Dendritic cell treated with granulocyte-macrophage colony-stimulating factor and Interleukin-4, amounts not matched to agents 40 ng/mL and 50 ng/mL, for 4 days (primary cell): ENCODE results near the gene DLG5.
A peak's percentile ranks its signal among the peaks of the same experiment; 100 is the strongest.

ENCODE experiments used
- H3K27ac Mint-ChIP-seq: one replicate; pipeline ENCODE4 v1.8.0; 2022; ENCODE audit warnings: mild to moderate bottlenecking, mixed read lengths
- H3K27me3 Mint-ChIP-seq: one replicate; pipeline ENCODE4 v1.8.0; 2022; ENCODE audit warnings: mild to moderate bottlenecking, mixed read lengths
- H3K36me3 Mint-ChIP-seq: one replicate; pipeline ENCODE4 v1.8.0; 2022; ENCODE audit warnings: low read depth, mixed read lengths
- H3K4me1 Mint-ChIP-seq: one replicate; pipeline ENCODE4 v1.8.0; 2022; ENCODE audit warnings: low read depth, mixed read lengths
- H3K4me3 Mint-ChIP-seq: one replicate; pipeline ENCODE4 v1.8.0; 2022; ENCODE audit warnings: mild to moderate bottlenecking, moderate library complexity, mixed read lengths
- H3K9me3 Mint-ChIP-seq: one replicate; pipeline ENCODE4 v1.8.0; 2022; ENCODE audit warnings: mixed read lengths
- intact Hi-C: fragments of 100-400 bp; cut with micrococcal nuclease; formaldehyde crosslinking; loops from one replicate; pipeline ENCODE4 v1.15.0; 2022

The DLG5 gene

GRCh38 chr10:77835669-77836086 lies 90.9 kb downstream of the DLG5 start:
- H3K4me1 Mint-ChIP-seq = peaks cover 8% of the 10 kb centered on the region
- no peaks in the 10 kb centered on the region for H3K36me3 Mint-ChIP-seq
- H3K27me3 Mint-ChIP-seq = no peaks in the 10 kb centered on the region
- H3K4me3 Mint-ChIP-seq = no peak overlapping the region
- intact Hi-C loops = no loop called here
- no peaks in the 10 kb centered on the region for H3K9me3 Mint-ChIP-seq
- peak overlapping the region; percentile 81 for H3K27ac Mint-ChIP-seq

- H3K4me3 Mint-ChIP-seq = no peak overlapping the region
- H3K9me3 Mint-ChIP-seq = no peaks in the 10 kb centered on the region
- peaks cover 8% of the 10 kb centered on the region for H3K4me1 Mint-ChIP-seq
- H3K27me3 Mint-ChIP-seq = no peaks in the 10 kb centered on the region
- no peaks in the 10 kb centered on the region for H3K36me3 Mint-ChIP-seq
- intact Hi-C loops = no loop called here
- H3K27ac Mint-ChIP-seq = peak overlapping the region; percentile 81
Observed at GRCh38 chr10:77834943-77835668, 91.4 kb downstream of the DLG5 start.

GRCh38 chr10:77834540-77834939 lies 92.0 kb downstream of the DLG5 start:
- Mint-ChIP-seq H3K27me3 (no peaks in the 10 kb centered on the region), H3K4me3 (no peak overlapping the region), H3K36me3 (no peaks in the 10 kb centered on the region), H3K4me1 (peaks cover 8% of the 10 kb centered on the region), H3K9me3 (no peaks in the 10 kb centered on the region), H3K27ac (peak overlapping the region; percentile 81)
- intact Hi-C loops = no loop called here

- no peak overlapping the region for H3K4me3 Mint-ChIP-seq
- H3K36me3 Mint-ChIP-seq = no peaks in the 10 kb centered on the region
- no peaks in the 10 kb centered on the region for H3K9me3 Mint-ChIP-seq
- no peaks in the 10 kb centered on the region for H3K27me3 Mint-ChIP-seq
- intact Hi-C loops = no loop called here
- H3K4me1 Mint-ChIP-seq = peaks cover 8% of the 10 kb centered on the region
- H3K27ac Mint-ChIP-seq = peak overlapping the region; percentile 81
Observed at GRCh38 chr10:77833792-77834191, 92.8 kb downstream of the DLG5 start.

- peaks cover 8% of the 10 kb centered on the region for H3K4me1 Mint-ChIP-seq
- no peaks in the 10 kb centered on the region for H3K27me3 Mint-ChIP-seq
- H3K27ac Mint-ChIP-seq = no peak overlapping the region
- intact Hi-C loops = no loop called here
- no peak overlapping the region for H3K4me3 Mint-ChIP-seq
- H3K9me3 Mint-ChIP-seq = no peaks in the 10 kb centered on the region
- H3K36me3 Mint-ChIP-seq = no peaks in the 10 kb centered on the region
Observed at GRCh38 chr10:77833225-77833624, 93.3 kb downstream of the DLG5 start.

GRCh38 chr10:77832238-77832637 lies 94.3 kb downstream of the DLG5 start:
- peaks cover 8% of the 10 kb centered on the region for H3K4me1 Mint-ChIP-seq
- intact Hi-C loops = no loop called here
- no peaks in the 10 kb centered on the region for H3K9me3 Mint-ChIP-seq
- H3K4me3 Mint-ChIP-seq = no peak overlapping the region
- H3K27ac Mint-ChIP-seq = no peak overlapping the region
- no peaks in the 10 kb centered on the region for H3K27me3 Mint-ChIP-seq
- no peaks in the 10 kb centered on the region for H3K36me3 Mint-ChIP-seq

- Mint-ChIP-seq H3K27me3 (no peaks in the 10 kb centered on the region), H3K9me3 (no peaks in the 10 kb centered on the region), H3K36me3 (no peaks in the 10 kb centered on the region), H3K4me3 (no peak overlapping the region), H3K4me1 (no peaks in the 10 kb centered on the region), H3K27ac (no peak overlapping the region)
- intact Hi-C loops = no loop called here
Observed at GRCh38 chr10:77829356-77829755, 97.2 kb downstream of the DLG5 start.

GRCh38 chr10:77828377-77828776 lies 98.2 kb downstream of the DLG5 start:
- Mint-ChIP-seq H3K27ac (no peak overlapping the region), H3K9me3 (no peaks in the 10 kb centered on the region), H3K4me3 (no peak overlapping the region), H3K4me1 (no peaks in the 10 kb centered on the region), H3K36me3 (no peaks in the 10 kb centered on the region), H3K27me3 (no peaks in the 10 kb centered on the region)
- intact Hi-C loops = no loop called here

GRCh38 chr10:77827366-77827765 lies 99.2 kb downstream of the DLG5 start:
- intact Hi-C loops = no loop called here
- no peaks in the 10 kb centered on the region for H3K9me3 Mint-ChIP-seq
- H3K4me1 Mint-ChIP-seq = no peaks in the 10 kb centered on the region
- no peak overlapping the region for H3K27ac Mint-ChIP-seq
- H3K4me3 Mint-ChIP-seq = no peak overlapping the region
- H3K27me3 Mint-ChIP-seq = no peaks in the 10 kb centered on the region
- no peaks in the 10 kb centered on the region for H3K36me3 Mint-ChIP-seq

GRCh38 chr10:77825965-77826364 lies 100.6 kb downstream of the DLG5 start:
- Mint-ChIP-seq H3K9me3 (no peaks in the 10 kb centered on the region), H3K36me3 (no peaks in the 10 kb centered on the region), H3K27me3 (no peaks in the 10 kb centered on the region), H3K27ac (no peak overlapping the region), H3K4me3 (no peak overlapping the region), H3K4me1 (no peaks in the 10 kb centered on the region)
- intact Hi-C loops = no loop called here

- Mint-ChIP-seq H3K9me3 (no peaks in the 10 kb centered on the region), H3K36me3 (no peaks in the 10 kb centered on the region), H3K4me1 (no peaks in the 10 kb centered on the region), H3K4me3 (no peak overlapping the region), H3K27ac (no peak overlapping the region), H3K27me3 (no peaks in the 10 kb centered on the region)
- intact Hi-C loops = no loop called here
Observed at GRCh38 chr10:77824908-77825307, 101.6 kb downstream of the DLG5 start.

GRCh38 chr10:77823811-77824542 lies 102.6 kb downstream of the DLG5 start:
- intact Hi-C loops = no loop called here
- Mint-ChIP-seq H3K4me1 (no peaks in the 10 kb centered on the region), H3K27me3 (no peaks in the 10 kb centered on the region), H3K36me3 (no peaks in the 10 kb centered on the region), H3K27ac (no peak overlapping the region), H3K9me3 (no peaks in the 10 kb centered on the region), H3K4me3 (no peak overlapping the region)

GRCh38 chr10:77821551-77821950 lies 105.0 kb downstream of the DLG5 start:
- H3K4me1 Mint-ChIP-seq = no peaks in the 10 kb centered on the region
- H3K36me3 Mint-ChIP-seq = no peaks in the 10 kb centered on the region
- no peak overlapping the region for H3K4me3 Mint-ChIP-seq
- H3K27ac Mint-ChIP-seq = no peak overlapping the region
- H3K9me3 Mint-ChIP-seq = no peaks in the 10 kb centered on the region
- intact Hi-C loops = no loop called here
- H3K27me3 Mint-ChIP-seq = no peaks in the 10 kb centered on the region

- no peaks in the 10 kb centered on the region for H3K4me1 Mint-ChIP-seq
- no peaks in the 10 kb centered on the region for H3K27me3 Mint-ChIP-seq
- H3K27ac Mint-ChIP-seq = no peak overlapping the region
- no peak overlapping the region for H3K4me3 Mint-ChIP-seq
- no peaks in the 10 kb centered on the region for H3K9me3 Mint-ChIP-seq
- intact Hi-C loops = no loop called here
- no peaks in the 10 kb centered on the region for H3K36me3 Mint-ChIP-seq
Observed at GRCh38 chr10:77821036-77821435, 105.5 kb downstream of the DLG5 start.

GRCh38 chr10:77820349-77820748 lies 106.2 kb downstream of the DLG5 start:
- no peaks in the 10 kb centered on the region for H3K9me3 Mint-ChIP-seq
- no peak overlapping the region for H3K4me3 Mint-ChIP-seq
- no peaks in the 10 kb centered on the region for H3K4me1 Mint-ChIP-seq
- no peaks in the 10 kb centered on the region for H3K27me3 Mint-ChIP-seq
- no peaks in the 10 kb centered on the region for H3K36me3 Mint-ChIP-seq
- intact Hi-C loops = no loop called here
- no peak overlapping the region for H3K27ac Mint-ChIP-seq
